Left lobe of liver (tissue), 2 donors: ENCODE data around the gene EHBP1L1. TPM values are rescaled to one million over a fixed set of nuclear protein-coding genes. Genes with fewer than 3 reads are reported as not detected.
A peak's percentile ranks its signal among the peaks of the same experiment; 100 is the strongest.

Source experiments
- ATAC-seq: fragments of 200-7000 bp; cut with Tn5 transposase; one replicate; pipeline ENCODE4 v1.9.1; 2020; ENCODE audit warnings: mild to moderate bottlenecking, moderate library complexity
- DNase-seq: peaks from one replicate; pipeline ENCODE4 v3.0.0-alpha.2; 2020; ENCODE audit warnings: low spot score
- total RNA-seq: library from RNA; stranded (reverse); gene quantifications from one replicate; pipeline ENCODE4 v1.2.1, GENCODE V29; 2021
- donor health status: DM: no; HTN: no; CAD: no; lungs with moderate emphysema.
- donor health status: DM: no; HTN: yes; CAD: no.

The EHBP1L1 gene
- total RNA-seq, 1 donor from 2014 or later, result 13.5 TPM

DNA sequence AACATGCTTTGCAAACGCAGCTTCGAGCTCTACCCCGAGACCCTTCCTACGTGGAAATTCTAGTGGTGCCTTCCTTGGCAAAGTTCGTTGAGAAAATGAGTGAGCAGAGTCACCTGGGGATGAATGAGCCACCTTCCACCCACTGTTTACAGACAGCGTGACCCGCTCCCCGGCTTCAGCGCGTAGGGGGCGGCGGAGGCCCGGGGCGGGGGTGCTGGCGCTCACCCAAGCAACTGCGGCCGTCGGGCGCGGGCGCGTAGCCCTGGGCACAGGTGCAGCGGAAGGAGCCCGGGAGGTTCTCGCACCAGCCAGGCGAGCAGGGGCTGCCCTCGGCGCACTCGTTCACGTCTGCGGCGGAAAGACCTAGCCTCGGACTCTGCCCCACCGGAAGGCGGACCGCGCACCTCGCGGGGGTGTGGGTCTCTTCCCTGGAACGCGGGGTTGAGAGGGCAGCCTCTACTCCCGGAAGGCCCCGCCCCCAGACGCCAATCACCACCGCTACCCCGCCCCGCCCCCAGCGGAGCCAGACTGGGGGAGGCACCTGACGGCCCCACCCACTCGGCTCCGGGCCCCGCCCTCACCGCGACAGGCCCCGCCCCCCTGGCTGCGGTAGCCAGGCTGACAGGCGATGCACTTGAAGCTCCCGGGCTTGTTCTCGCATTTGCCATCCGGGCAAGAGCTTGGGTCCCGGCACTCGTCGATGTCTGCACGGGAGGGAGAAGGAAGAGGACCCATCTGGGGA lies 29.5 kb upstream of the EHBP1L1 start:
- ATAC-seq (peak; percentile 87), DNase-seq (peak; percentile 98)

DNA sequence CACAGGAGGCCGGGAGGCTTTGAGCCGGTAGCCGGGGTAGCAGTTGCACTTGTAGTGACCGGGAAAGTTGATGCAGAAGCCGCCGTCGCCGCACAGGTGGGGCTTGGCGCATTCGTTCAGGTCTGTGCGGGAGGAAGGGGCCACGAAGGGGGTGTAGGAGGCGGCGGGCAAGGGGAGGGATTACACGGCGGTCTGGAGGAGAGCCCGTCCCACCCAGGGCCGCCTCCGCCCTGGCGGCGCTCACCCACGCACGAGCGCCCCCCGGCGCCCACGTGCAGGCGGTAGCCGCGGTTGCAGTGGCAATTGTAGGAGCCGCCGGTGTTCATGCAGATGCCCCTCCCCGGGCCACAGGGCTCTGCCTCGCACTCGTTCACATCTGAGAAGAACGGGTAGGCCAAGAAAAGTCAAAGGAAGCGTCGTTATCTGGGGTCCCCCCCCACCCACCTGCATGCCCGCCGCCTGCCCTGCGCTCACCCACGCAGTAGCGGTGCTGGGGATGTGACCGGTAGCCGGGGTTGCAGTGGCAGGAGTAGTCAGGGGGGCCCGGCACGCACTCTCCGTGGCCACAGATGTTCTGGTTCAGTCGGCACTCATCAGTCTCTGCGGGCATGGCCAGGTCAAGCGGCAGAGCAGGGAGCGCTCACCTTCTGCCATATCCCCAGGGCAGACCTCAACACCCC lies 28.3 kb upstream of the EHBP1L1 start:
- no peak for DNase-seq
- ATAC-seq, result no peak

DNA sequence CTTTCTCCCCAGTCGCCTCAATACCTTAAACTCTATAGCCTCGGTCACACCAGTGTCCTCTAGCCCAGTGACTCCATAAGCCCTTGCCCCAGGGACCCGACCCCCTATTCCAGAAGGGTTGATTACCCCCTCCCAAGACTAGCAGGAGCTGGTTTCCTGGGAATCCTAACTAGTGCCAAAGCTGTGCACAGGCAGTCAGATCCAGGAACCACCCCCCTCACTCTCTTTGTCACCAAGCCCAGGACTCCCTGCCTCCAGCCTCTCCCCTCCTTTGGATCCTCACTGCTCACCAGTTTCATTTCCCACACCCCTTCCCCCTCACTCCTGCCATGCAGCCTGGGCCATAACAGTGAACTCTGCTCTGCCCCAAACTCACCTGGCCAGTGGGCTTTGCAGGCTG lies 27.5 kb upstream of the EHBP1L1 start:
- no peak for DNase-seq
- no peak for ATAC-seq

DNA sequence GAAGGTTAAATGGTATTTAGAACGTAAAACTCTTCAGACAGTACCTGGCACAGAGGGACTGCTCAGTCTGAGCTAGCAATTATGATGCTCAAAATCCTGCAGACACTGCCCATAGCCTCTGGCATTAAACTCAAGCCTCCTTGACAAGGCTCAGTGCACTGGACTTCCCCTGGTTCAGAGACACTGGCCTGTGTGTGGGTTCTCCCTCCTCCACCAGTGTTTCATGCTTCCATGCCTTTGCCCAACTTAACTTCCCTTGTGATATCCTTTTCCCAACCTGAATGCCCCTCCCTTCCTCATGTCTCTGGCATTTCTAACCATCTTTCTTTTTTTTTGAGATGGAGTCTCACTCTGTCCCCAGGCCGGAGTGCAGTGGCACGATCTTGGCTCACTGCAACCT lies 26.8 kb upstream of the EHBP1L1 start:
- DNase-seq, result no peak

DNA sequence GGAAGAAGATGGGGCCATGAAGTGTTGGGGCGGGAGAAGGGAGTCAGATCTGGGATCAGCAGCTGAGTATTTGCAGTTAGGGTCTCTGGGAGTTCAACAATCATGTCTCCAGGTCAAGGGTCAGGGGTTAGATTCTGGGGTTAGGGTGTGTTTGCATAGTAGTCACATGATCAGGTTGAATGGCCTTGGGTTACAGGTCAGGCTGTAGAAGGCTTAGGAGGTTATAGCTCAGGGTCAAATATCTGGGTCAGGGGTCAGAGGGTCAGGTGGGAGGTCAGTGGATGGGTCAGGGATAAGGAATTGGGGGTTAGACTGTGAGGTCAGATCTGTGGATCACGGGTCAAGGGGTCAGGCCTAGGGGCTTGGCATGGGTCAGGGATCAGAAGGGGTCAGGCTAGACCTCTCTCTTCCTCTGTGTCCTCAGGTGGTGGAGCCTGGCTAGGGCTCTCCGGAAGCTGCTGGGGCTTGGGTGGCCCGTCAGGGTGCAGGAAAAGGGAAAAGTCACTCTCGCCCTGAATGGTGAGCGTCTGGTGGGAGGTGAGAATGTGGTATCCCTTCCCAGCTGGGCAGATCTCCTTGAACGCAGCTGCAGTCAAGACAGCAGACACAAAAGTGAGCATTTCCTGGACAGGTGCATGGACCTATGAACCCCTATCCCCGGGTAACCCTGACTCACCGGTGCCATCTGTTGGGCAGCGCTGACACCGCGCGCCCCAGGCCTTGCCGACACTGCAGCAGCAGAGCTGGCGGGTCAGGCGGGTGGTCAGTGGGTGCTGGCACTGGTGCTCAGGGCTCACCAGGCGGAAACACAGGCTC lies 24.1 kb upstream of the EHBP1L1 start:
- ATAC-seq (peak; percentile 68), DNase-seq (peak; percentile 76)

More for the DNA sequence above, 26.8 kb upstream of the EHBP1L1 start:
- no peak for ATAC-seq

DNA sequence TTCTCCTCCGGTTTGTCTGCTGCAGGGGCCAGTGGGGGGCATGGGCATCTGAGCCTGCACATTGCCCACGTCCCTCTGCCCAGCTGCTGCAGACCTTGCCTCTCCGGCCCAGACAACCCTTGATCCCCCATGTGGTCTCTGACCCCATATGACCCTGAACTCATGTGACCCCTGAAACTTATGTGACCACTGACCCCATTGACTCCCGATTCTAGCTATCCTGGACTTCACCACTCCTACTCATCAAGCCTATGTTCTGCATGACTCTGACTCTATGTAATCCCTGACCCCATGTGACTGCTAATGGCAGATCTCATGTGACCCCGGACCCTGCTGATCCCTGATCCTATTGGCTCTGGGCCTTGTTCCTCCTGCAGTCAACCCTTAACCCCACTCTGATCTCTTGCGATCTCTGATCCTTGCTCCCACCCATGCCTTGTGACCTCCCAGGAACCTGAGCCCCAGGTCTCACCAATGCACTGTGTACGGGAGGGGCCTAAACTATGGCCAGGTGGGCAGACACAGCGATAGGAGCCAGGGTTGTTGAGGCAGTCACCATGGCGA lies 23.4 kb upstream of the EHBP1L1 start:
- no peak for ATAC-seq
- DNase-seq, result no peak

DNA sequence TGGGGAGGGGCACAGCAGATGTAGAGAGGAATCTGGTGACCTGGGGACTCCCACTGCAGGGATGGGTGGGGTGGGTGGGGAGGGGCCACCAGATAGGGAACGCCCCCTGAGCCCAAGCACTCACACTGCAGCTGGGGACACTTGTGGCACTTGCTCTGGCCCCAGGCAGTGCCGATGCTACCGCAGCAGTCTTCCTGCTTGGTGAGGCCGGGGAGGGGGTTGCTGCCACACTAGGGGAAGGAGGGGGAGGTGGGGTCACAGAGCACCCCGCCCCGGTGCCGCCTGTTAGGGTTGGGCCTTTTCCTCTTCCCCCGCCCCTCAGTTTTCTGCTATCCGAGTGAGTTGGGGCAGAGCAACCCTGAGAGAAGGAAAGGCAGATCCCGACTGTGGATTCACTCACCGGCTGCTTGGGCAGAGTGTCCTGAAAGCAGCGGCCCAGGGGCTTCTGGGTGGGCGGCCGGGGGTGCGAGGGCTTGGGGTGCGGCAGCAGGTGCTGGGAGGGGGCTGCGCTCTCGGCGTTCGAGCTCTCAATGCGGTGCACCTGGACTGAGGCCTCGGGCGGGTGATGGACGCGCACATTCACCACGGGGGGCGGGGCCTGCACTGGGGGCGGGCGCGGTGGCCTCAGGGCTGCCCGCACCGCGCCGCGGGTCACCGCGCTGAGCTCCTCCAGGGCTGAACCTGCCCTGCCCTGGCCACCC lies 22.4 kb upstream of the EHBP1L1 start:
- ATAC-seq (no peak), DNase-seq (no peak)

DNA sequence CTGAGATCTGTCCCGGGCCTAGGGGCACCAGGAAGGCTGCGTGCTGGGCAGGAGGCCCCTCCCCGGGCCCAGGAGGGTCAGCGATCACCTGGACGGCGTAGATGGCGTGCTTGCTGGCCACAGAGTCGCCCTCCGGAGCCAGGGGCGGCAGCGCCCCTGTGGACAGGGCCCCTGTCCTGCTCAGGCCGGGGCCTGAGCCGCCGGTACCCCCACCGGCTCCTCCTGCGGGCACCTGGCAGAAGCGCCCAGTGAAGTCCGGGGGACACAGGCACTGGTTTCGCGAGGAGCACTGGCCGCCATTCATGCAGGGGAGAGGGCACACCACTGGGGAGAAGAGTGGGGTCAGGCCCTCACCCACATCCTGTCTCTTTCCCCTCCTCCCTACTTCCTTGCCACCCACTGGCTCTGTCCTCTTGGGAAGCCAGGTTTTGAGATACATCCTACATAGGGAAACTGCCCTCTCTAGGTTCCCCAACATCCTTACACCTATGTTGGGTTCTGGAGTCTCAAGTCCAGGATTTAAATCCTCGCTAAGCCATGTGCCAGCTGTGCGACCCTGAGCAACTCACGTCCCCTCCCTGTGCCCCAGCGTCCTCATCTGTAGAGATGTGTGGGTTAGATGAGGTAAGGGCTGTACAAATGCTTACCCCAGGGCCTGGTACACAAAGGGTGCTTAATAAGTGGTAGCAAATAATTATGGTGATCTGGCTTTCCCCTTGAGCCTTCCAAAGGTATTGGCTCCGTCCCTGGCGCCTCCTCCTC lies 21.6 kb upstream of the EHBP1L1 start:
- no peak for DNase-seq
- no peak for ATAC-seq

DNA sequence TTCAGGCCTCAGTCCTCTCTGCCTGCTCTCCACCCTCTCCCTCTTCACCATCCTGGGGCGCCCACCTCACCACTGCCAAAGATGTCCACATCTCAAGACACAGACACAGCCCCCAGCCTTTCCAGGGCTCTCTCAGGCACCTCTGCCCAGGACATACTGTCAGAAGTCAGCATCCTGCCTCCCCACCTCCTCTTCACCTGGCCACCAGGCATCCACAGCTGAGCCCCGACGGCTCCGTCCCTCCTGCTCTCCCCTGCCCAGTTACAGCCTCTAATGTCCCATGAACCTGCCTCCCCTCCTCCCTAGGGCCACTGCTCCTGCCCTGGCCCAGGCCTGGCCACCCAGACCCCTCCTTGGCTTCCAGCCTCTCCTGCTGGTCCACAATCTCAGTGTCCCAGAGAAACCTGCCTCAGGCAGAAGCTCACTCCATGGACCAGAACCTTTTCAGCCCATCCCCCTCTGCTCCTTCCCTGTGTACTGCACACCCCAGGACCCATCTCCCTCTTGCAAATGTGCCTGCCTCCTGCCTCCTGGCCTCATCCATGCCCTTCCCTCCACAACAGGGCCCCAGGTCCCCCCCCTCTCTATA lies 20.9 kb upstream of the EHBP1L1 start:
- ATAC-seq (no peak), DNase-seq (no peak)

DNA sequence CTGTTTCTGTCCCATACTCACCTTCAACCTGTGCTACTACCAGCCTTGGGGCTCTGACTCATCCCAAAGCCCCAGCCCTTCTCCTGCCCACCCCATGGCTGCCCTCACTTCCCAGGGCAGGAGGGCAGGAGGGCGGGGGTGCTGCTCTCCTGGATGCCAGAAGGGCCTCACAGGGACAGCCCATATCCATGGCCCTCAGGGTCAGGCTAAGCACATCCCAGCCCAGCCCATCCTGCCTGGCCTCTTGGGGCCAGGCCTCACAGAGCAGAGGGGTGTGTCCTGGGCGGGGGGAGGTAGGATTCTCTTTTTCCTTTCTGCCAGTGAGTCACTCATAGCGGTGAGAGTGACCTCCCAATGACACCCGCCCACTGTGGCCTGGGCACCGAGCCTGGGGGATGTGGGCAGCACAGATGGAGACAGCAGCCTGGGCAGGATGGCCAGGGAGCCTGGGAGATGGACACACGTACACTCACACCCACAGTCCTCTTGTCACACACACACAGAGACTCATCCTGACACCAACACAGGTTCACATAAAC lies 20.1 kb upstream of the EHBP1L1 start:
- DNase-seq, result no peak
- ATAC-seq, result no peak

DNA sequence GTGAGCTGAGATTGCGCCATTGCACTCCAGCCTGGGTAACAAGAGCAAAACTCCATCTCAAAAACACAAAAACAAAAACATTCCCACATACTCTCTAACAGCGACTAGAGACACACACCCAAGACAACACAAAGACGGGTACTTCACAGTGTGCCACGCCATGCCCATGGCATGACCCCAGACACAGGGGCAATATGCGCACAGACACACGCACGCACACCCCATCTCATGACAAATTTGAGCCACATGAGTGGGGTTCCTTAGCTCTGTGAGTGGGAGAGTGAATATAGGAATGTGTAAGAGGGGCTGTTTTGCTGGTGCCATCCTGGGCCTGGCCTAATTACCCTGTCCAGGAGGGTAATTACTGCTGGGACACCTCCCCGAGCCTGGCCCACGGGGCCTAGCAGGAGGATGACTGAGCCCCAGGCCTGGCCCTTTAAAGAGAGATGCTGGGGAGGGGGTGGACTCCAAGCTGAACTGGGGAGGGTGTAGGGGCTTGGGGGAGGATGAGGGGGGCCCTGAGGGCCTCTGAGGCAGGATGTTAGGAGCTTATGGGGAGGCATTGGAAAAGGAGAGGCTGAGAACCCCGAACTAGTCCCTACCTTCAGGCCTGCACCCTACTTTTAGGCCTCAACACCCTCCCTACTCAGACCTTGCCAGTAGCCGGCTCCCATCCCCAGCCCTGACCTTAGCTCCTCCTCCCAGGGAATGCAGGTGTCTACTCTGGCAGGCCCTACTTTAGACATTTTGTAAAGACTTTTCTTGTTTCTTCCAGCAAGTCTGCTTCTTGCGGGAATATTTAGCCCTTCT lies 19.2 kb upstream of the EHBP1L1 start:
- no peak for ATAC-seq
- no peak for DNase-seq

DNA sequence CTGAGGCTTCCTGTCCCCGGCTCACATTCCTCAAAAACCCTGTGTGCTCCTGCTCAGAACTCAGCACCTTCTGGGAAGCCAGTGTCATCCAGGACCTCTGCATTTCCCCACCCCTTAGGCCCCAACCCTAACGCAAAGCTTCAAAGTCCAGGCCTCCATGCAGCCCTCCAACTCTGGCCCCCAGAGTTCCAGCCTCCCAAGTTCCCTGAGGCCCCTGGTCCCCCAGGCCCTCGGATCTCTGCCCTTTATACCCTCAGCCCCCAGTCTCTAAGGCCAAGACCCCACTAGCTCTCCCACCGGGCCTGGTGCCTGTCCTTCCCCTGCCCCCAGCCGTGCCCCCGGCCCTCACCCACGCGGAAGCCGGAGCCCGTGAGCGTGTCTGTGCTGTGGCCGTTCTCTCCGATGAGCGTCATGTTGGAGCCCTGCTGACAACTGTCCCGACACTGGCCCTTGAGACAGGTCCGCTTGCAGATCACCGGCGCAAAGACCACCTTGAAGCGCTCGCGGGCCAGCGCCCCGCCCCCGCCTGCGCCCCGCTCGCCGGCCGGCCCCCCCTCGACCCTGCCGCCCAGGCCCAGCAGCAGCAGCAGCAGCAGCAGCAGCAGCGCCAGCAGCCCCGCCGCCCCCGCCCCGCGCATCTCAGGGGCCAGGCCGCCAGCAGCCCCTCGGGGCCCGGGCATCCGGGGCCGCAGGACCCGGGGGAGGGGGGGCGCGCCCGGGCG lies 18.4 kb upstream of the EHBP1L1 start:
- DNase-seq (no peak), ATAC-seq (no peak)

DNA sequence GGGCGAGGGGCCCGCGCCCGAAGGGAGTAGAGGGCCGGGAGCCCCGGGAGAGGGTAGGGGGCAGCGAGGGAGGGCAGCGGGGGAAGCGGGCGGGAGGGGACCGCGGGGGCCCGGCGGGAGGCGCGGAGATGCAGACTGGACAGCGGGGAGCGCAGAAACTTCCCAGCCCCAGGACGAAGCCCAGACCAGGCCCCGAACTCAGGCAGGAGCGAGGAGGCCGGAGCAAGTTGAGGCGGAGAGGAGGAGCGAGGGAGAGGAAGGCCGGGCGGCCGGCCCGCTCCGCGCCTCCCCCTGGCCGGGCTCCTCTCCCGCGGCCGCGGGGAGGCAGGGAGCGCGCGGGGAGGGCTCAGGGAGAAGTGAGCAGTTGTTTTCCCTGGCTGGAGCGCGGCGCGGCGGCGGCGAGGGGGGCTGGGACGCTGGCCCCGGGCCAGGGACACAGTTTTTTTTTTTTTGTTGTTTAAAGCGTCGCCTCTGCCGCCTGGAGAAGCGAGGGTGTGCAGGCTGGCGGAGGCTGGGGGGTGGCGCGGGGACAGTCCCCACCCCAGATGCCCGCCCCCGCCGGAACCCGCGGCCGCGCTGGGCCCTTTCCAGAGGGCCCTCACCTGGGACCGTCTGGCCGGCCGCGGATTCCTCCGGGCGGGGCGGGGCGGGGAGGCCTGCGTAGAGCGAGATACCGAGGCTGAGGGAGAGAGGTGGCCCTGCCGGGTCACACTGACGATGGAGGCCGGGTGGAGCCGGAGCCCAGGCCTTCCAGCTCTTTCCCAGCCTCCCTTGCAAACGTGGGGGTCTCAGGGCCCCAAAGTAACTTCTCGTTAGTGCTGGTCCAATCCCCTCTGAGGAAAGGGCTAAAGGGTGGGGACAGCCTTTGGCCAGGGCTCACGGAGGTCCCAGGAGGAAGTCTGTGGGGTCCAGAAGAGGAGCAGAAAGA lies 17.6 kb upstream of the EHBP1L1 start, which contains the start of gene LTBP3:
Gene LTBP3 (minus strand): TSS at position 358 of the 928 bp plus-strand sequence. CDS start 400 bp downstream, outside the sequence.
- DNase-seq (peak; percentile 81), ATAC-seq (peak; percentile 85)

DNA sequence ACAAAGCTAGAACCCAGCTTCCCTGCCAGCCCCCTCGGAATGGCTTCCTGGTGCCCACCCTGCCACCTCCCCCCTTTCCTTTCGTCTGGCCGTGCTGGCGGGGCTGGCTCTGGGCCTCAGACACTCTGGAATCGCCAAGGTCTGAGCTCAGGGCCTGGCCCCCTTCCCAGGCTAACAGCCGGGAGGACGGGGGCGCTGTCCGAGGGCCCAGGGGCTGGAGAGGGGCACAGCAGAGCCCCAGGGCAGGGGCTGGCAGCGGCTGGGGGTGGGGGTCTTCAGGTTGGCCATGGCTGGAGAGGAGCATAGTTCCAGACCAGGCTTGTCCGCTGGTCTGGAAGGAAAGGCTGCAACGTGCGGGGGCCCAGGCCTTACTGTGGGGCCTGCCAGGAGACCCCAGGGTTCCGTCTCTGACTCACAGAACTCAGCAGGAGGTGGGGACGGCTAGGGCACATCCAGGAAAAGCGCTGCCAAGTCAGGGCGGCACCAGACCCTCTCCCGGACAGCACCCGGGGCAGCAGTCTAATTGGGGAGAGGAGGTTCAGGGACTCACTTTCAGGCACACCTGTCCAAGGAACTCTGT lies 16.8 kb upstream of the EHBP1L1 start:
- peak; percentile 20 for ATAC-seq
- no peak for DNase-seq

DNA sequence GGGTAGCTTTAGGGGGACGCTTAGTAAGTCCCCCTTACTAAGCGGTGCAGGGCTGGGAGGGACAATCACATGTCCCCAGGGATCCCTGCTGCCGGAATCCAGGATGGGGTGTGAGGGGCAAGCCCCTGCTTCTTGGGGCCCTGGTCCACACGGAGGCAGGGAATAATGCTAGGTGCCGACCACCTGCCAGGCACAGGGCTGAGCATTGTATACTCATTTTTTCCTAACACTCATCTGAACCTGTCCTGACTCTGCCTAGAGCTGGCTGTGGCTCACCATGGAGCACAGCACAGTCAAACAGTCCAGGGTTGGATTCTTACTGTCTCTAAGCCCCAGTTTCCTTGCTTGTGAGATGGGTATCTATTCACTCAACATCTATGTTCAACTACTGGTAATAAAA lies 16.3 kb upstream of the EHBP1L1 start:
- DNase-seq (no peak), ATAC-seq (no peak)

DNA sequence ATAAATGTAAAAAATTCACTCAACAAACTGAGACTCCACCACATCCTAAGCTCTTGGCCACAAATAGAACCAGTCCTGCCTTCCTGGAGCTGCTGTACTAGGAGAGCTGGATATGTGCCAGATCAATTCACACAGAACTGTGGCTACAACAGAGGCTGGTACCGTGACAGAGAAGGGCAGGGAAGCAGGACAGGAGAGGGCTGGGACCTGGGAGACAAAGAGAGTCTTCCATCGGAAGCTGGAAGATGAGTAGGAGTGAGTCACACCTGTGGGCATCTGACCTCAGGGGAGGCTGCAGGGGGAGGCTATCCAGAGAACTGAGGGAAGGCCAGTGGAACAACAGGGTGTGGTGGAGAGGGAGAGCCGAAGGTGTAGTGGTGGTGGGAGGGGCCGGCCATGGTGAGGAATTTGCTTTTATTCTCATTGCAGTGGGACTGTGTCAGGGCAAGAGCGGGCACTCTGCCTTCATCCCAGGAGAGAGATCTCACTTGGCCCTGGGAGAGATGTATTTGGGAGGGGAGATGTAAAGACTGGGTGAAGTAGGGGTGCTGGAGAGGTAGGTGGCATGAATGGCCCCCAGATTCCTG lies 15.8 kb upstream of the EHBP1L1 start:
- no peak for DNase-seq
- peak; percentile 15 for ATAC-seq
